GM18870 (cell line): ENCODE results near the gene ASXL2.

Experiments used
- ATAC-seq: cut with Tn5 transposase; IDR thresholded peaks from one replicate; pipeline ENCODE4 v1.9.1; 2021; ENCODE audit warnings: moderate library complexity; ENCODE audit not compliant: unreplicated experiment

The ASXL2 gene

GRCh38 chr2:25808006-25808383 is 70.3 kb downstream of the ASXL2 start:
- no peak for ATAC-seq

- ATAC-seq: no peak
These were observed 71.3 kb downstream of the ASXL2 start for GRCh38 chr2:25806941-25807340.

DNA sequence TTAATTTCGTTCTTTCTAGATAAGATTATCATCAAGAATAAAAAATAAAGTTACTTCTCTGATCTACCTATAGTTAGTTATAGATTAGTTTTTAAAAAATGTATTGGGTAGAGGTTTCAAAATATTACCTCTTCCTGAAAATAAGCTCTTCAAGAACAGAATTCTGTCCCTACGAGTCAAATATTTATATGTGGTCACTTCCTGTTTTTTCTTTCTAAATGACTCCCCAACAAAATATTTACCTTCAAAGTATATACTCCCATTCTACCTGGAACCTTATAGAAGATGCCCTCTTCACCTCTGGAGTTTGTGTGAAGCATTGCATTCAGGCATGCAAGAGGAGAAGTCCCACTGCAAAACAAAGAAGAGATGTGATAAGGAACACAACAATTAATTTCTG is 72.3 kb downstream of the ASXL2 start:
- no peak for ATAC-seq

- ATAC-seq: no peak
These were observed 73.9 kb downstream of the ASXL2 start for GRCh38 chr2:25804338-25804737.

GRCh38 chr2:25799301-25799700 is 79.0 kb downstream of the ASXL2 start:
- ATAC-seq: no peak

DNA sequence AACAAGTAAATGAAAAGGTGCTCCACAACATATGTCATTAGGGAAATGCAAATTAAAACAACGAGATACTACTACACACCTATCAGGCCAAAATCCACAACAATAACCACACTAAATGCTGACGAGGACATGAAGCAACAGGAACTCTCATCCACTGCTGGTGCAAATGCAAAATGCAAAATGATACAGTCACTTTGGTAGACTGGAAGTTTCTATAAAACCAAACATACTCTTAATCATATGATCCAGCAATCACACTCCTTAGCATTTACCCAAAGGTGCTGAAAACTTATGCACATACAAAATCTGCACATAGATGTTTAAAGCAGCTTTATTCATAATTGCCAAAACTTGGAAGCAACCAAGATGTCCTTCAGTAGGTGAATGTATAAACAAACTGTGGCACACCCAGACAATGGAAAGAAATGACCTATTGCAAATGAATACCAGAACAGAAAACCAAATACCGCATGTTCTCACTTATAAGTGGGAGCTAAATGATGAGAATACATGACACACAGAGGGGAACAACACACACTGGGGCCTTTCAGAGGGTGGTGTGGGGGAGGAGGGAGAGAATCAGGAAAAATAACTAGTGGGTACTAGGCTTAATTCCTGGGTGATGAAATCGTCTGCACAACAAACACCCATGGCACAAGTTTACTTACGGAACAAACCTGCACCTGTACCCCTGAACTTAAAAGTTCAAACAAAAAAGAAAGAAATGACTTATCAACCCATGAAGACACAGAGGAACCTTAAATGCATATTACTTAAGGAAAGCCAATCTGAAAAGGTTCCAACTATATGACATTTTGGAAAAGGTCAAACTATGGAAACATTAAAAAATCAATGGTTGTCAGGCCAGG is 80.4 kb downstream of the ASXL2 start:
- ATAC-seq: no peak

DNA sequence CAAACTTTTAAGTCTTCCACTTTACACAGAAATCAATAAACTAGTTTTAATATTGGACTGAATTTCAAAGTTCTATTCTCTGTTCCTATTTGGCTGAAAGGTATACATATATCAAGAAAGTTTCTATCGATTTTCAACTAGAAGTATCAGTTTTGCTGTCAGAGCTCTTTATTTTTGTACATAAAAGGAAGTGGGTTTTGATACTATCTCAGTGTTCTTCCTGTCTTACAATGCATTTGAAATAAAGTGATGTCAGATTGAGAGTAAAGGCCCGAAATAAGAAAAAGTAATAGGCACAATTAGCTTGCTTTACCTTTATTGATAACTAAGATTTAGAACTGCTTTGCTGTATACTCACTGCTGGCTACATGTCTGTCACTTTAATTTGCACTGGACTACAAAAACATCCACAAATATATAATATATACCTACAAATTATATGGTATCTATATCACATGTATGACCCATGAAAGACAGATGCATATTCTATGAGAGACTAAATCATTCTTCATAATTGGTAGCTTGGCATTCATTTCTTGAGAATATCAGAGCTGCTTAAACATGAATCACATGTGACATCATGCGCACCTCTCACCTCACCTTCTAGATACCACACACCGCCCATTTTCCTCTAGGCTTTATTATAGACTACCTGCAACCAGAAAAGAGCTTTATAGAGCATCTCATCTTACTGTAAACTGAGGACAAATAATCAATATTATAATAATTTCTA is 83.6 kb downstream of the ASXL2 start:
- peak; percentile 79 for ATAC-seq

DNA sequence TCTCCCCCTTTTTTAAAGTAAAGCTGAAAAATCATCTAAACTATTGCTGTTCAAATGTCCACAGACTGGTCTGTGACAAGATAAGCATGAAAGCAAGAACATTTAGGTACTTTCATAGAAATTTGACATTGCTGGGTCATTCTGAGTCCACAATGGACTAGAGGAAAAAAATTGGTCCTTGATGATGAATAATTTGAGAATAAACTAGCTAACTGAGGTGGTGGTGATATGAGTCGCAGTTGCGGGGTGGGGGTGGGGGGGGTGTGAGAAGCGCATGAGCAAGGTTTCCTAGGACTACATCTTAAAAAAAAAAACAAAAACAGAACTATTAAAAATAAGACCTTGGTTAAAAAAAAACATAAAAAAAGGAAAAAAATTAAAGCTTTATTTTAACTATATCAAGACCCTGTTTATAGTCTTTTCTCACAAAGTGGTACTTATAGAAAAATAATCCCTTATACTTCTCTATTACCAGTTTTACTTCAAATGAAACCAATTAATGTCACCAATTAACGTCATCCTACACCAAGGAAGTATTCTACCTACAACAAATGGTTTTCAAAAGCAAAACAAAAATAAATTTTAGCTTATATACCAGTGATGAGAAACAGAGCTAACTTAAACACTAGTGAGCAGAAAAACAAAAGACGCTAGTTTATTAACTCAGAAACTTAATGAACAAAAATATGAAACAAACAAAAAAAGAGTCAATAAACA is 88.1 kb downstream of the ASXL2 start:
- no peak for ATAC-seq

- ATAC-seq: no peak
These were observed 89.8 kb downstream of the ASXL2 start for GRCh38 chr2:25788457-25788856.

DNA sequence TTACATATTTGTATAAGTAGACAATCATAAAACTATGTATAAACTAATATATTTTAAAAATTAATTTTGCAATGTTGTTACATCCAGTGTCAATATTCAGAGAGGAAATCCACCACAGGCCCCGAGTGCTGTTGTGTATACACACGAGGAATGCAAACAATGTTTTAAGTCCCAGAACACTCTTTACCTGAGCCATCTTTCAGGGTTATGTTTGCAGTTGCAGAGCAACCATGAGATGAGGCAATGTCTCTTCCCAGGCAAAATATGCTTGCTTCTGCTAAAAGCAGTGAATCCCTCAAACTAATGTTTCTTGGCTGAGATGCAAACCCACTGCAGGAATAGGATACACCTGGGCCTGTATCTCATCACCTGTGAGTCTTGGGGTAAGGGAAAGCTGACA is 91.3 kb downstream of the ASXL2 start:
- ATAC-seq: no peak

- no peak for ATAC-seq
These were observed 93.9 kb downstream of the ASXL2 start for GRCh38 chr2:25784404-25784803.

GRCh38 chr2:25777077-25777476 is 101.2 kb downstream of the ASXL2 start:
- no peak for ATAC-seq

- no peak for ATAC-seq
These were observed 106.2 kb downstream of the ASXL2 start for GRCh38 chr2:25772078-25772477.

DNA sequence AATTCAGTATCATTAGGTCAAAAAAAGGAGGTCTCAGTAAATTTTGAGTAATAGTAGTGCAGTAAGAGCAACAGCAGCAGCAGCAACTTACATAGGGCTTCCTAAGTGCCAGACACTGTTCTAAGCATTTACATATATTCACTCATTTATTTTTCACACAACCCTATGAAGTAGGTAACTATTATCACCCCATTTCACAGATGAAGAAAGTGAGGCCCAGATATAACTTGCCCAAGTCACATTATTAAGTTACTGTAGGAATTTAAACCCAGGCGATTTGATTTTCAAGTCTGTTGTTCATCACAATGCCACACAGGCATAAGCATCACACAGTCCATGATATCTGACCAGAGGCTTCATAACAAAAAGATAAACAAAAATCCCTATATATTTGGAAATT is 114.7 kb downstream of the ASXL2 start:
- ATAC-seq: no peak

GRCh38 chr2:25760297-25760696 is 118.0 kb downstream of the ASXL2 start:
- ATAC-seq: no peak

GRCh38 chr2:25758348-25758747 is 119.9 kb downstream of the ASXL2 start:
- no peak for ATAC-seq

DNA sequence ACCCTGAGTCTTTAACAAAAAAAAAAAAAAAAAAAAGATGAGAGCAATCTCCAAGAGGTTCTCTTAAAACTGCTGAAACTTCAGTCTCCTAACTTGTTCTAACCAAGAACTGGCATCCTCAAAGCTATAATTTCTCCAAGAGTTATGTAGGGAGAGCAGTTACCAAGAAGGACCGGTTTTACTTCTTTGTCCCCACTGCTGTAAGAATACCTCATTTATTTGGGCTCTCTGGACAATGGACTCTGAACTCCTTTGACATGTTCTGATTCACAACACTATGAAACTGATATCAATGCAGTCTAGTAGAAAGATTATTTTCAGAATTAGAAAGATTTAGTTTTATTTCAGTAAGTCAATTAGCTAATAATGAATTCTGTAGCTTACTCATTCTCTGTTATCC is 120.4 kb downstream of the ASXL2 start:
- no peak for ATAC-seq

DNA sequence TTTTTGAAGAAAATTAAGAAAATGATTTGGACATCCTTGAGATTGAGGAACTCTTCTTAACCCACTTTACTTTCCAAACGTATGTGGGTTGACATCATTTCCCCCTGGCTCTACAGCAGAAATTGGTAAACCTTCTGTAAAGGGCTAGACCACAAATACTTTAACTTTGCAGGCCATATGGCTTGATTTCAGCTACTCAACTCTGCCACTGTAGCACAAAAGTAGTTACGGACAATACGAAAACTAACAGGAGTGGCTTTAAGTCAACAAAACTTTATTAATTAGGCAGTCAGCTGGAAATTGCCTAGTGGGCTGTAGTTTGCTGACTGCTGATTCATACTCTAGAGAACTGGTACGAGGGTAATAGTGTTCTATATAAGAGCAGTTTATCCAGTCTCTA is 121.8 kb downstream of the ASXL2 start:
- ATAC-seq: no peak

GRCh38 chr2:25749676-25750075 is 128.6 kb downstream of the ASXL2 start:
- ATAC-seq: no peak

- ATAC-seq: no peak
These were observed 134.2 kb downstream of the ASXL2 start for GRCh38 chr2:25744055-25744454.

DNA sequence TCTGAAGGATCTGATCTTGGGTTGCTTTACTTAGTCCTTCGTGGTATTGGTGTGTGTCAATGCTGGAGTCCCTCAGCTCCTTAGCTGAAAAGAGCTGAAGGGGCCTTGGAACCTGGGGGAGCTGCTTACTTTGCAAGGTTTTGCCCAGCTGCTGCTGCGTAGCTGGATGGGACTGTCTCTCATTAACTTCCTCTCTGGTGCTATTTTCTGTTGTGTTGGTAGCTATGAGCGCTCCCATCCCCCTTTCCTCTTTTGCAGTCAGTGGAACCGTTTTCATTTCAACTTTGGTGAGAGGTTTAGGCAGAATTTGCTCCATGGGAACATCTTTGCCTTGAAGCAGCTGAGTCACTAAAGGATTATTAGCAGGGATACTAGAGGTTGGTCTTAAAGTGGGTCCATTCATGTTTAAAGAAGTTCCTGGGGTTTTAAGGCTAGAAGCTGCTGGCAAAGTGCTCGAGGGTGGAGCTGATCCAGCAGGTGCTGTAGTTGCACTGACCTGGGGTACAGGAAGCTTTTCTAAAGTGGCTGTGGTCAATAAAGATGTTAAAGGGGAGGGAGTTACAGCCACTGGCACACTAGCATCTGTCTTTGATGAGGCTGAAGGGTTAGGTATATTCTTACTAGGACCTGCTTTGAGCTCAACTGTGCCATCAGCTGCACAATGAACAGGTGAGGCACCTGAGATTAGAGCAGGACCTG is 135.0 kb downstream of the ASXL2 start:
- no peak for ATAC-seq
